ENCODE measurements around the gene TMEM37. TPM values are rescaled to one million over a fixed set of nuclear protein-coding genes. Genes with fewer than 3 reads are reported as not detected.

TMEM37 gene
- total and polyA plus RNA-seq, 2 of the 13 experiments (the other 11 are each of a cell fraction or from before 2014, with no cell fraction given) = 37.7 to 115 TPM

DNA sequence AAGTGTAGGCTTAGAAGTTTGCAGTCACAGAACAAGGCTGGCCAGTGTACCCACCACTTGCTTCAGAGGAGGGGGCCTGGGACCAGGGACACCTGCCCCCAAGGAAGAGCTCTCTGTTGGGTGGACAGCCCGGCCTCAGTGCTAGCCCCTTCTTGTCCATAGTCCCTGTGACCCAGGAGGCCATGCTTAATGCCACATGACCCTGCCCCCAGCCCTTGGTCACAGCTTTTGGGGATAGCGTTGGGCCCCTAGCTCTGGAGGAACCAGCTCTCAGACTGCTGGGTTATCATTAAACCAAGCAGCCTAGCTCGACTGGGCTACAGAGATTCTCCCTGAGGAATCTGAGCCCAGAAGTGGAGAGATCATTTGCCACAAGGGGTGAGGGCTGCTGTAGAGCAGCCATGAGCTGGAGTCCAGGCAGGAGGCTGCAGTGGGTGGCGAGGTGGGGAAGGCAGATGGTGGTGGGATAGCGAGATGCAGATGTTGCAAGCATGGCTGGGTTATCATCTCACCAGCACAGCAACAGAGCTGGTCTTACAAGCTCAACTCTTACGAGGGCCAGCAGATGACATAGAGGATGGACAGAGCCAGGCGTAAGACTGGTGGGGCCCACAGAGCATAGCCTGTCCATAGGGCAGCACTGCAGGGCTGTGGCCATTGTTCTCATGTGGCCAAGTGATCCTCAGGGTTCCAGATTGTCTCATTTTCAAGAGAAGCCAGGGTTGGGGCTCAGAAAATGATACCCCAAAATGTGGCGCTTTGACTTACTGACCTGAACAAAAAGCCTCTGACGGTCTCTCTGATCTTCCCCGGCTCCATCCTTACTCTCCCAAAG lies 7.2 kb upstream of the TMEM37 start (continued):
- no peak for TF ChIP-seq U2AF1 (optimal IDR thresholded peaks at IDR 0.05; ENCODE audit: low read depth, low read length)
- TF ChIP-seq, protein P1, sequence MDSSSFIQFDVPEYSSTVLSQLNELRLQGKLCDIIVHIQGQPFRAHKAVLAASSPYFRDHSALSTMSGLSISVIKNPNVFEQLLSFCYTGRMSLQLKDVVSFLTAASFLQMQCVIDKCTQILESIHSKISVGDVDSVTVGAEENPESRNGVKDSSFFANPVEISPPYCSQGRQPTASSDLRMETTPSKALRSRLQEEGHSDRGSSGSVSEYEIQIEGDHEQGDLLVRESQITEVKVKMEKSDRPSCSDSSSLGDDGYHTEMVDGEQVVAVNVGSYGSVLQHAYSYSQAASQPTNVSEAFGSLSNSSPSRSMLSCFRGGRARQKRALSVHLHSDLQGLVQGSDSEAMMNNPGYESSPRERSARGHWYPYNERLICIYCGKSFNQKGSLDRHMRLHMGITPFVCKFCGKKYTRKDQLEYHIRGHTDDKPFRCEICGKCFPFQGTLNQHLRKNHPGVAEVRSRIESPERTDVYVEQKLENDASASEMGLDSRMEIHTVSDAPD (CRISPR knock-in tag; IDR thresholded peaks at IDR 0.05) = no peak
- TF ChIP-seq ZNF556 (CRISPR knock-in tag; IDR thresholded peaks at IDR 0.05; ENCODE audit: borderline replicate concordance) = no peak
- no peak for TF ChIP-seq PCBP2 (optimal IDR thresholded peaks at IDR 0.05; ENCODE audit: low read depth, low read length, poor library complexity, severe bottlenecking)
- TF ChIP-seq NR2F2 (IDR thresholded peaks at IDR 0.05; ENCODE audit: borderline replicate concordance, low read depth) = 0 out of 2 replicates have a peak, but pooled peaks have one; percentile 41
- no peak for TF ChIP-seq NKX3-1 (CRISPR knock-in tag; IDR thresholded peaks at IDR 0.05)
- TF ChIP-seq, protein P2, sequence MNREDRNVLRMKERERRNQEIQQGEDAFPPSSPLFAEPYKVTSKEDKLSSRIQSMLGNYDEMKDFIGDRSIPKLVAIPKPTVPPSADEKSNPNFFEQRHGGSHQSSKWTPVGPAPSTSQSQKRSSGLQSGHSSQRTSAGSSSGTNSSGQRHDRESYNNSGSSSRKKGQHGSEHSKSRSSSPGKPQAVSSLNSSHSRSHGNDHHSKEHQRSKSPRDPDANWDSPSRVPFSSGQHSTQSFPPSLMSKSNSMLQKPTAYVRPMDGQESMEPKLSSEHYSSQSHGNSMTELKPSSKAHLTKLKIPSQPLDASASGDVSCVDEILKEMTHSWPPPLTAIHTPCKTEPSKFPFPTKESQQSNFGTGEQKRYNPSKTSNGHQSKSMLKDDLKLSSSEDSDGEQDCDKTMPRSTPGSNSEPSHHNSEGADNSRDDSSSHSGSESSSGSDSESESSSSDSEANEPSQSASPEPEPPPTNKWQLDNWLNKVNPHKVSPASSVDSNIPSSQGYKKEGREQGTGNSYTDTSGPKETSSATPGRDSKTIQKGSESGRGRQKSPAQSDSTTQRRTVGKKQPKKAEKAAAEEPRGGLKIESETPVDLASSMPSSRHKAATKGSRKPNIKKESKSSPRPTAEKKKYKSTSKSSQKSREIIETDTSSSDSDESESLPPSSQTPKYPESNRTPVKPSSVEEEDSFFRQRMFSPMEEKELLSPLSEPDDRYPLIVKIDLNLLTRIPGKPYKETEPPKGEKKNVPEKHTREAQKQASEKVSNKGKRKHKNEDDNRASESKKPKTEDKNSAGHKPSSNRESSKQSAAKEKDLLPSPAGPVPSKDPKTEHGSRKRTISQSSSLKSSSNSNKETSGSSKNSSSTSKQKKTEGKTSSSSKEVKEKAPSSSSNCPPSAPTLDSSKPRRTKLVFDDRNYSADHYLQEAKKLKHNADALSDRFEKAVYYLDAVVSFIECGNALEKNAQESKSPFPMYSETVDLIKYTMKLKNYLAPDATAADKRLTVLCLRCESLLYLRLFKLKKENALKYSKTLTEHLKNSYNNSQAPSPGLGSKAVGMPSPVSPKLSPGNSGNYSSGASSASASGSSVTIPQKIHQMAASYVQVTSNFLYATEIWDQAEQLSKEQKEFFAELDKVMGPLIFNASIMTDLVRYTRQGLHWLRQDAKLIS (CRISPR knock-in tag; IDR thresholded peaks at IDR 0.05) = no peak
- no peak for TF ChIP-seq ZBTB38 (CRISPR knock-in tag; IDR thresholded peaks at IDR 0.05)
- TF ChIP-seq CCDC6 (CRISPR knock-in tag; IDR thresholded peaks at IDR 0.05) = no peak
- TF ChIP-seq ZNF614 (CRISPR knock-in tag; IDR thresholded peaks at IDR 0.05; ENCODE audit: borderline replicate concordance) = peak; percentile 26; the same call in 1 of the 2 replicates
- no peak for TF ChIP-seq THAP11 (CRISPR knock-in tag; IDR thresholded peaks at IDR 0.05)
- TF ChIP-seq RARG (CRISPR knock-in tag; IDR thresholded peaks at IDR 0.05; ENCODE audit: low read depth) = no peak
- TF ChIP-seq ZNF501 (CRISPR knock-in tag; IDR thresholded peaks at IDR 0.05) = peak; percentile 61; the same call in 1 of the 2 replicates
- 0 out of 2 replicates have a peak, but pooled peaks have one; percentile 19 for TF ChIP-seq ZBTB1 (CRISPR knock-in tag; IDR thresholded peaks at IDR 0.05; ENCODE audit: borderline replicate concordance)
- no peak for TF ChIP-seq POLR2AphosphoS5 (IDR thresholded peaks at IDR 0.05; ENCODE audit: low read depth, low read length)
- no peak for TF ChIP-seq ZNF782 (CRISPR knock-in tag; IDR thresholded peaks at IDR 0.05; ENCODE audit: borderline replicate concordance)
- no peak for TF ChIP-seq ZFAT (CRISPR knock-in tag; conservative IDR thresholded peaks at IDR 0.05)

All from HepG2 (cell line).